Stimulated activated CD4-positive, alpha-beta T cell treated with anti-CD3 and anti-CD28 coated beads, Interleukin-12 subunit alpha, Interleukin-12 subunit beta, amount 100 ng/mL, for 24 hours (primary cell): ENCODE data around the gene RHOF.
"Not testable (repeated sequence)": the region's sequence is repeated elsewhere in the genome, so short reads cannot be mapped to it uniquely, and the experiment has no call there.

ENCODE experiments used
- DNase-seq, 2 experiments: peaks; one replicate each; pipeline ENCODE4 v3.0.0-alpha.2; 2020; ENCODE audit warnings: low read depth in 2 of 2

RHOF gene

DNA sequence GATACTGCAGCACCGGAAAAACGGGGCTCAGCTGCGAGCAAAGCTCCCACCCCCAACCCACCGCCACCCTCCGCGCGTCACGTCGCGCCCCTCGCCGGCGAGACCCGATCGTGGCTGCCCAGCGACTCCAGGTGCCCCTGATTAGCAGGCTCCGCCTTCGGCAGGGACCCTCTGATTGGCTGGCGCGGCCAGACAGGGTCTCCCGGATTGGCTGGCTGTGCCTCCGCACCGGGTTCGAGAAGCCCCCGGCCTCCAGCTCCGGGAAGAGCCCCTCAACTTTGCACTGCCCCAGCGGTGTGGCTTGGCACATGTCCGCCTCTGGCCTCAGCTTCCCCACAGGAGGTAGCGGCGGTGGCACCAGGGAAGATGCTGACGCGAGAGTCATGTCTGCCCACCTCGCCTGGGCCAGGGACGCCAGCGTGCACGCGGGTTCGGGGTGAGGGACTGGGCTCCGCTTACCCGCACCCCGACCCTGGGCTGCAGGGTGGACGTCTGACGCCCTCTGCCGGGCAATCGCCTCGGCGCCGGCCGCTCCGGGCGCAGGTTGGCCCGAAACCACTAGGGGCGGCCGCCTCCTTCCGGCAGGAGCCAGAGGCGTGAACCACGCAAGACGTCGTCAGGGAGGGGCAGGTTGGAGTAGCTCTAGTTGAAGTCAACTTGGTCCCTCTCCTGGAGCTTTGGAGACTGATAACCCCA, 498 bp upstream of the RHOF start:
- DNase-seq: peak; percentile 88 to 93

DNA sequence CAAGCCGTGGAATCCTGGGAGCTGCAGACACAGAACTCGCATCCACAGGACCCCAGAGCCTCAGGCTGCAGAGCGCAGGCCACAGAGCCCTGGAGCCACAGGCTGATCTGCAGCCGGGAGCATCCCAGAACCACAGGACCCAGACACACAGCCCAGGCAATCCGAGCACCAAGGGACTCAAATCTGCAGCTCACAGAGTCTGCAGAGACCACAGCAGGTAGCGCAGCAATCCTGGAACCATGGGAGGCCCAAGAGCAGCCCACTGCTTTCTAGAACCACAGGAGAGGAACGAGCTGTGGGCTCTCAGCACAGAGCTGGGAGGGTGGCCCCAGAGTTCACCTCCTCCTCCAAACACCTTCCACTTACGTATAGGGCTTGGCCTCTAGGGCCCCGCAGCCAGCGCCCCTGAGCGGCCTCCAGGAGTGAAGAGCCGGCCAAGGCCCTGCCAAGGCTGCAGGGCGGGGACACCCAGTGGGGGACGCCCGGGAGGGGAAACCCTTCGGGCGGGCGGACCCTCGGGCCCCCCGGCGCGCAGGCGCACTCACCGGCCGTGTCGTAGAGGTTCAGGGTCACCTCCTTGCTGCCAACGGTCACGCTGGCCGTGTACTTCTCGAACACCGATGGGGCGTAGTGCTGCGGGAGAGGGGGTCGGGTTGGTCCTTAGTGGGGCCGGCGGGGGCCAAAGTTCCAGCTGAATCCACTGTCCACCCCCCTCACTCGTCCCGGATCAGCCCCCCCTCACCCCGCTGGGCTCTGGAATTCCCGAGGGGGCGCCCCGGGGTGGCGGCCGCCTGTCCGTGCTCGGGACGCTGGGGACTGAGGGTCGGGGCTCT, 665 bp downstream of the RHOF start:
- peak in 1 of 2 experiments; percentile 40 for DNase-seq

DNA sequence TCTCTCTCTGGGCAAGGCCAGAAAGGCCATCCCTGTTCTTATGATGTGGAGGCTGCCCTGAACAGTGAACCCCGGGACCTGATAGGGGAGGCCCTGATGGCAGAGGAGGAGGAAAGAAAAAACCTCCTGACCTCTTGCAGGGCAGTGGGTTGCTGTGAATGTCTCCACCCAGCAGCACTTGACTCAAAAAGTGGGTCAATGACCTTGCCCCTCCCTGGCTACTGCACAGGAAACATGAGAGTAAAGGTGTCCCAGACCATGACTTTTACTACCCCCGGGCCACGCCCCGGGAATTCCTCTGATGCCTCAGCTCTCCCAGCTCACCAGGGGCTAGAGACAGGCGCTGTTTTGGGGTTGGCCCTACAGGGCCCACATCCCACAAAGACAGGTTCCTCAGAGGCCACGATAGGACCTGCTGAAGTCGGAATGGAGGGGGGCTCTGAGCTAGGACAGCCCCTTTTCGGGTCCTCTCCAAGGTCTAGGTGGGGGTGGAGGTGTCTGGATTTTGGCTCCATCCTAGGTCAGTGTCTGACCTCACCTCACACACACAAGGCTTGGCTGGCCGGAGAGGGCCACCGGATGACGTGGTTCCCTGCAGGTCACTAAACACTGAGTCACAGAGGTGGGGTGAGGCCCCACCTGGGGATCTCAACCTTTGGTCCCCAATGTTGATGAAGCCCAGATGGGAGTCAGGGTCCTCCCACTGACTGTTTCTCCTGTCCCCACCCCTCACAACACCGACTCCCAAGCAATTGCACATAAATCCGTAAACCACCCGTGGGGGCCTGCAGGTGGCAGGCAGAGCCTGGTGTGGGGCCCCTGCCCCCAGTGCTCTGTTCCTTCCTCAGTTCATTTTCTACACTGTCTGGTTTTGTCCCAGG, 1.6 kb downstream of the RHOF start:
- no peak for DNase-seq

DNA sequence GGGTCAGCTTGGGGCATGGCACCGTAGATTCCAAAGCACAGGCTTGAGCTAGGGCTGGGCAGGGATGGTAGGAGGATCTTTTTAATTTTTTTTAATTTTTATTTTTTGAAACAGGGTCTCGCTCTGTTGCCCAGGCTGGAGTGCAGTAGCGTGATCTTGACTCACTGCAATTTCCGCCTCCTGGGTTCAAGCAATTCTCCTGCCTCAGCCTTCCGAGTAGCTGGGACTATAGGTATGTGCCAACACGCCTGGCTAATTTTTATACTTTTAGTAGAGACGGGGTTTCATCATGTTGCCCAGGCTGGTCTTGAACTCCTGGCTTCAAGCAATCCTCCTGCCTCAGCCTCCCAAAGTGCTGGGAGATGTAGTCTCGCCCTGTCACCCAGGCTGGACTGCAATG, 2.7 kb downstream of the RHOF start:
- DNase-seq: not testable (repeated sequence)

DNA sequence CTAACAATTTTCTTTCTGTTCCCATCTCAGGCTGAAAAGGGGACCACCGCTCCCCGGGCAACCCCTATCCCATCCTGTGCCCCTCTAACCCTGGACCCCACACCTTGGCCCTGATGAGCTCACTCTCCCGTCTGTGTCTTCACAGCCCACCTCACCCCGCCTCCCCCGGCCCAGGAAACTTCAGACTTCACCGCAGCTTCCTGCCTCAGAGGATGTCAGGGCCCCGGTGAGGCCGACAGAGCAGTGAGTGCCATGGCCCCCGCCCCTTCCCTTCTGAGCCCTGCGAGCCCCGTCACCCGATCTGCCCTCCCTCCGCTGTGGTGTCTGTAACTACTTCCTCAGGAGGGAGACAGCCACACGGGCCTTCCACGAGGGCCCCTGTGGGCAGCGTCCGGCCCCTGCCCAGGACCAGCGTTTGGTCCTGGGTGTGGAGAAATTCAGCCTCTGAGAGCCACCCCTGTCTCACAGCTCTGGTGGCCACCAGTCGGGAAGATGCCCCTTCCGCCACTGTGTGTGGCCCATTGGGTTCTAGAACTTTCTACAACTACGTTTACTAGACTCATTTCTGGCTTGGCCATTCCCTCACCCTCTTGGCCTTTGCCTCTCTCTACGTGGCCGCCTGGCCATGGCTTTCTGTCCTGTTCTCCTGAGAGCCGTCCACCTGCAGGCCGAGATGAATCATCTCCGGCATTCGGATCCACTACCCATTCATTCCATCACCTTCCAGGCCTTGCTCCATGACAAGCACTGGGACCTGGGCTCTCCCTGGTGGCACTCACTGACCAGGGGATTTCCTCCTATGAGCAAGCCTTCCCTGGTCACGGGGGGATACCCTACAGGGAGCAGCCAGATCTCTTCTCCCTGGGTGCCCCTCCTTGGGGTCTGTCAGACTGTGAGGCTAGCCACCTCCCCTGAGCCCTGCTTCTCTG, 3.4 kb downstream of the RHOF start:
- DNase-seq: peak; percentile 81 to 87

DNA sequence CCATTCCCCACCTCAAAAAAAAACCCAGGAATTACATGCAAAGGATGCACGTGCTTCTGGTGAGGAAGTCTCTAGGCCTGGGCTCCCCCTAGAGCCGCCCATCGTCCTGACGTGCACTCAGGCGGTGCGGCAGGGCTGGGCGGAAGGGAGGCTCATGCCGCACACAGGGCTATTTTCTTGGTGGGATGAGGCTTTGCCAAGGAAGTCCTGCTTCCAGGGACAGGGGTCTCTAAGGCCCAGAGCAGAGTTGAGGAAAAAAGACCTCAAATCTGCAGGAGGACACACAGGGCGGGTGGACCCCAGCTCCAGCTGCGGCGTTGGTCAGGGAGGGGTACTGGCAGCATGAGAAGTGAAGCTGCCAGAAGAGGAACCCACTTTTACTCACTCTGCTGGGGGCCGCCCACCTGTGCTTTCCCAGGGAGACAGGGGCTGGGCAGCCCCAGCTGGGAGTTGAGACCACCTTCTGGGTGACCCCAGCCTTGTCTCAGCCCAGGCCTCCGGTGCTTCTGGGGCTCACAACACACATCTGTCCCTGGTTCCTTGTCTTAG, 4.2 kb downstream of the RHOF start:
- DNase-seq: no peak

DNA sequence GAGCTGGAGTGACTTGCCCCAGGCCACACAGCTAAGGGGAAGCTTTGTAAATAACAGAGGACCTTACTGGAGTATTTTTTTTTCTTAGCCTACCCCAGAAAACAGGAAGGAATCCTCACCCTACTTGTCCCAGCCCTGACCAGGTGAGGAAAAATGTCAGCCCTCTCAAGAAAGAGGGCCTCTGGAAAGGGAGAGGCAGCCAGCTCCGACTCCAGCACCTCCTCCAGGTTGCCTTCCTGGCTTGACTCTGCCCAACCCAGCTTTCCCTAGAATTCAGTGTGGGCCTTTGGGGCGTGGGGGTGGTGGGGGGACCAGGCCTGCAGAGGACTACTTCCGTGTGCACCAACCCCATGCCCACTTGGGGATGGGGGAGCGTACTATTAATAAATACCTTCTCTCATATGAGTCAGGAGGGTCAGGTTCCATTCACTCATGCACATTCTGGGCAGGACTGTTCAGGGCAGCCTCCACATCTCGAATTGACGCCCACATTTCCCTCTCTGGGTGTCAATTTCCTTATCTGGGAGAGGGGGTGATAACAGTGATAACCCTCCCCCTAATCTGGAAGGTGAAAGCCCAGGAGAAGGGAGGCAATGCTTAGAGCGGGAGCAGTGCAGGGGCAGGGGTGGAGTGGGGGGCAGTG, 5.2 kb downstream of the RHOF start:
- DNase-seq: no peak

DNA sequence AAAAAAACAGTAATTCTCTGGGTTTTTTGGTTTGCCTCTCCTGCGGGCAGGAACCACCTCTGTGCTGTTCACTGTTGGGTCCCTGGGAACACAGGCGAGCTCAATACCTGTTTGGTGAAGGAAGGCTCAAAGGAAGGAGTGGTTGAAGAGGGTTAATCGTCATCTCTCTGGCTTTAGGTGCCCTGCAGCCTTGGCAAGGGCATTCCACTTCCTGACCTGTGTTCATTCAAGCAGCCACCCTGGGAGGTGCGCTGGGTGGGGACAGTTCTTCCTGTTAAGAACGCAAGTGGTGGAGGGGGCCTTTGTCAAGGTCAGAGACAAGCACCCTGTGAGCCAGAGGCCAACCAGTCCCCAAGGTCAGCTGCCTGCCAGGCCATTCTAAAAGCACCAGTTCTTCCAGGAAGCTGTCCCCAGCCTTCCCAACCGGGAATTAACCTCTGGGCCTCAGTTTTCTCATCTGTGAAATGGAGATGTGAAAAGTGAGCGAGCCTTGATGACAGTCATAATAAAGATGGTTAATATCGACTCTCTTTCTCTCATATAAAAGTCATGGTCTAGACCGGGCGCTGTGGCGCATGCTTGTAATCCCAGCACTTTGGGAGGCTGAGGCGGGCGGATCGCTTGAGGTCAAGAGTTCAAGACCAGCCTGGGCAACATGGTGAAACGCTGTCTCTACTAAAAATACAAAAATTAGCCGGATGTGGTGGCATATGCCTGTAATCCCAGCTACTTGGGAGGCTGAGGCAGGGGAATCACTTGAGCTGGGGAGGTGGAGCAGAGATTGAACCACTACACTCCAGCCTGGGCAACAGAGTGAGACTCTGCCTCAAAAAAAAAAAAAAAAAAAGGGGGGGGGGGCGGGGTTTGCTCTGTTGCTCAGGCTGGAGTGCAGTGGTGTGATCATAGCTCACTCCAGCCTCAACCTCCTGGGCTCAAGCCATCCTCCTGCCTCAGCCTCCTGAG, 6.1 kb downstream of the RHOF start:
- DNase-seq: no peak

DNA sequence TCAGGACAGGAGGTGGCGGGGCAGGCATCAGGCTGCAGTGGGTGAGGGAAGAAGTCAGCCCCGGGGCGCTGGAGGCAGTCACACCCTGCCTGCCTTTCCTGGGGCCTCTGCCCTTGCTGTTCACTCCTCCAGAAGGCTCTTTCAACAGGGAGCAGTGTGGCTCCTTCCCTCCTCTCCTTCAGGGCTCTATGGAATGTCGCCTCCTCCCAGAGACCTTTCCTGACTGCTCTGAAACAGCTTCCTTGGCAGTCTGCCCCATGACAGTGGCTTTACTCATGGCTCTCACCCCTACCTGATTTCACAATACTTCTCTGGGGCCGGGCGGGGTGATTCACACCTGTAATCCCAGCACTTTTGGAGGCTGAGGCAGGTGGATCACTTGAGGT, 7.1 kb downstream of the RHOF start:
- DNase-seq: no peak

DNA sequence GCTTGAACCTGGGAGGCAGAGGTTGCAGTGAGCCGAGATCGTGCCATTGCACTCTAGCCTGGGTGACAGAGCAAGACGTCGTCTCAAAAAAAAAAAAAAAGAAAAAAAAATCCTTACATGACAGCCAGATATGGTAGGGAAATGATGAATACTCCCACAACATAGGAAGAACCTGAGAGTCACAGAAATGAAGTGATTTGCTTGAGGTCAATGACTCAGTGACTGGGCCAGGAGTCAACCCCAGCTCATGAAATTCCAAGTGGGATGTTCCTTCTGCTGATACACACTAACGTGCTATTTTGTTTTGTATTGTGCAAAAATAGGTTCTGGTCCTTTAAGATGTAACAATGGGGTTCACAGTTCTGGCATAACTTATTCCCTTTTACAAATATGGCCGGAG, 9.0 kb downstream of the RHOF start:
- no peak for DNase-seq

DNA sequence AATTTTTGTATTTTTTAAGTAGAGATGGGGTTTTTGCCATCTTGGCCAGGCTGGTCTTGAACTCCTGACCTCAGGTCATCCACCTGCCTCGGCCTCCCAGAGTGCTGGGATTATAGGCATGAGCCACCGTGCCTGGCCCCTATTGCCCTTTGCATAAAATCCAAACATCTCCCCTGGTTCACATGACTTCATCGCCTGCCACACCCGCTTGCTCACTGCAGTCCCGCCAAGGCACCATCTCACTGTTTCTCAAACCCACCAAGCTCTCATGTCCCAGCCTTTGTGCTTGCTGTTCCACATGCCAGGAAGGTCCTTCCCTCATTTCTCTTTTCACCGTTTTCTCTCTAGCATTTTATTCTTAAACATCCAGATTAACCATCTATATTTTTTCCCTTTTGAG, 9.7 kb downstream of the RHOF start:
- DNase-seq: no peak

DNA sequence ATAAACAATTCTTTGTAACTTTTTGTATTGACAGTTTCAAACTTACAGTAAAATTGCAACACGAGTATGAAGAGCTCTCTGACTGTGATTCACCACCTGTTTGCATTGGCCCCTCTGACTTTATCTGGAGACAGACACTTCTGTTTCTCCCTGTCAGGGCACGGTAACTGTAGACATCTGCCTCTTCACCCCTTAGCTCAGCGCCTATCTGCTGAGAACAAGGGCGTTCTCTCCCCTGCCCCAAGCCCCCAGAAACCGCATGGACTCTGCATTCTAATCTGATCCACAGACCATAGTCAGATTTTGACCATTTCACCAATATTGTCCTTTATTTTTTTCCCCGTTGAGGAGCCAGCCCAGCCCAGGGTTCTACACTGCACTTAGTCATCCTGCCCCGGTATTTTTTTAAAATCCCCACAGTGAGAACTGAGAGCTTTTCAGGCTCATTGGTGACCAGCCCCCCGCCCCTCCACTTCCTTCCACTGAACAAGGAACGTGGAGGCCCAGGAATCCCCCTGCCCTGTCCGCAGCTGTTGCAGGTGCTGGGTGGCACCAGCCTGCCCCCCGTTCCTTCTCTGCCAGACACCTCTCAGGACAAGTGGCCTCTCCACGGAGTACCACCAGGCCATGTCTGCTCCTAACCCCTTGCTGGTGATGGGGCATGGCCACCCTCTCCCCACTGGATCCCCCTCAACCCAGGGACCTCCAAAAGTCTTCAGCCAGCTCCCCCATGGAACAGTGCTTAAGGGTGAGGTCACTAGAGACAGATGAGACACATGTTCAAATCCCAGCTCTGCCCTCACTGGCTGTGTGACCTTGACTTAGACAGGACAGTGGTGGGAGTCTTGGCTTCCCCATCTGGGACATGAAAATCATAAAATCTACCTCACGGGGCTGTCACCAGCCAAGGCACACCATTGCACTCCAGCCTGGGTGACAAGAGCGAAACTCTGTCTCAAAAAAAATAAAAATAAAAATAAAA, 11.2 kb downstream of the RHOF start:
- peak in 1 of 2 experiments; percentile 64 for DNase-seq

DNA sequence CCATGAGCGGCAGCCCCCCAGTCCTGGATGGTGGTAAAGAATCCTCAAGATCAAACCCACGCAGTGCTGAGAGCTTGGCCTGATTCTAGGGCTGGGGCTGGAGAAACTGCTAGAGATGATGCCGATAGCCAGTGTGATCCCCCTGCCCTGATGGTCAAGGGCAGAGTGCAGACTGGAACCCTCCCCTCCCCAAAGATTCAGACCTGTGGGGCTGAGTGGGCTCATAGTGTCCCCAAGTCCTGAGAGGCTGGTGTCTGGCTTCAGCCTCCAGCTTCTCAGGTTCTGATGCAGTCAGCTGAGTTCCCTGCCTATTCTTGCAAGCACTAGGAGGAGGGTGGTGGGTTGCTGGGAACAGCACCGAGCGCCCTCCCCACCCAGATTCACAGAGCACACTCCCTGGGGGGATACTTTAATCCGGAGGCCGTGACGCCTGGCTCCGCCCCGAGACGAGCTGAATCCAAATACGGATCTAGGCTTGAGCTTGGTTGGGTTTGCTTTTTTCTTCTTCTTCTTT, 11.9 kb downstream of the RHOF start:
- no peak for DNase-seq

DNA sequence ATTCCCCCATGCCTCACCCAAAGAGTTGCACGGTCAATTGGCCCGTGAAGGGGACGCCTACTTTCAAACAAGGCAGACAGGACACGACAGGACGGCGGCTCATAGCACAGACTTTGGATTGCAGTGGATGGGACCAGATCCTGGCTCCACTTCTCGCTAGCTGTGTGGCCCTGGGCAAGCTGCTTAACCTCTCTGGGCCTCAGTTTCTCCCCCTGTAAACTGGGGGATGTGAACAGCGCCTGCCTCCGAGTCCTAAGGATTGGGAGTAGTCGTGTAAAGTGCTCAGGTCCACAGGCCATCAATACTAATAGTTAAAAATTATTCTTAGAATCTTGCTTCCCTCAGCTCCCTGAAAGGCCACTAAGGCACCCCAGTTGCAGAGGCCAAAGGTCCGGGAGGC, 13.1 kb downstream of the RHOF start:
- DNase-seq: no peak

DNA sequence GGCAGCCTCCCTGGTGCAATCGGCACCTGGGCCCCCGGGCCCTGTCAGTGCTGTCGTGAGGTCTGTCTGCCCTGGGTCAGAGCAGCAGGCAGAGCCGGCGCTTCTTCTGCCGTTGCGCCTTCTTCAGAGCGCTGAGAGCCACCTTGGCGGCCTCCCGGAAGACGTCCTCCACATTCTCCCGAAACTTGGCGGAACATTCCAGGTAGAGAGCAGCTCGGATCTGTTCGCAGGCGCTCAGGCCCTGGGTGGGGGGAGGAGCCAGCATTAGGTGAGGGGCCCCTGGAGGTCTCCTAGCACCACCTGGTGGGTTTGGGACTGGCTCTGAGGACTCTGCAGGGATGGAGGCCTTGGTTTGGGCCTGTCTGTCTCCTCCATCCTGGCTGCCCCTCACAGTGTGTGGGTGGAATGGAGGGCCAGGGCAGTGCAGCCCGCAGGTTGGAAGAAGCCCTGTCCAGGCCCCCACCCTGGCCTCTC, 14.0 kb downstream of the RHOF start:
- no peak for DNase-seq

DNA sequence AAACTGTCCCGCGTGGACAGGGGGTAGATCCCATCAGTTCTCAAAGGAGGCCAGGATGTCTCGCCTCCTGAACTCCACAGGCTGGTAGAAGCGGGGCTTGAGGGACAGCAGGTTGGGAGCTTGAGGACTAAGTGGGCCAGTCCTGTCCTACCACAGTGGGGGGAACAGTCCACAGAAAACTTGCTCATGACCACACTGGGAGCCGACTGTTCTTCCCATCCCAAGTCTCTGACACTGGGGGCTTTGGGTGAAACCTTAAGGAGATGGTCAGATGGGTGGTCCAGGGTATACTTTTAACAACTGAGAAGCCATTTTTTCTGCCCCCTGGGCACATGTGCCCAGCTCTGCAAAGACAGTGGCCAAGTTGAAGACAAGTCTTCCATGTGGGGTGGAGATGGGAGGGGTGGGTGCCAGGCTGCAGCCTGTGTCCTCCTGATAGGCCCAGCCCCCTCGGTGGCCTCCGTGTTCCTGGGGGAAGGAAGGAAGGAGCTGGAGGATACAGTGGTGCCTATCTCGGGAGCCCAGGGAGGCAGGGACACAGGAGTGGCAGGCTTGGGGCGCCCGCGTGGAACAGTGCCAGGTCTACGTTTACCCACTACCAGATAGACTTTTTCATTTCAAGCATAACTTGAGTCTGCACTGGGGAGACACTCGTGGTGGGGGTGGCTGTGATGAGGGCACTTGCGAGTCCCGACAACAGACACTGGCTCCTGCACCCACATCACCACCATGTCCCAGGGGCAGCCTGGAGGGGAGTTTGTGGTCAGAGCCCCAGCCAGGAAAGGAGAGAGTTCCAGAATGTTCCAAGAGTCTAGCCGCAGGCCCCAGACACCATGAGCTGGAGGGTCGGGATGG, 14.7 kb downstream of the RHOF start:
- no peak for DNase-seq
